Neuronal stem cell (in vitro differentiated cells): Measurements from ENCODE around the gene EXOSC5.
"Not testable (repeated sequence)": the region's sequence is repeated elsewhere in the genome, so short reads cannot be mapped to it uniquely, and the experiment has no call there.

Experiments
- DNase-seq: peaks from one replicate; pipeline ENCODE4 v3.0.0-alpha.2; 2013; ENCODE audit warnings: low spot score
- H2AFZ ChIP-seq: one replicate; pipeline ENCODE4 v1.6.1; 2013; ENCODE audit warnings: mild to moderate bottlenecking, low read length, inconsistent platforms
- H2AK5ac ChIP-seq: 2 replicates; pipeline ENCODE4 v1.6.1; 2013; ENCODE audit warnings: low read depth, mild to moderate bottlenecking, inconsistent platforms, low read length, moderate library complexity, mixed read lengths
- H2BK120ac ChIP-seq: 2 replicates; pipeline ENCODE4 v1.6.1; 2013; ENCODE audit warnings: low read depth, mild to moderate bottlenecking, inconsistent platforms, low read length, moderate library complexity, mixed read lengths
- H2BK12ac ChIP-seq: one replicate; pipeline ENCODE4 v1.6.1; 2013; ENCODE audit warnings: low read length, inconsistent platforms
- H2BK15ac ChIP-seq: 2 replicates; pipeline ENCODE4 v1.6.1; 2013; ENCODE audit warnings: mild to moderate bottlenecking, low read length, inconsistent platforms, mixed read lengths
- H2BK5ac ChIP-seq: one replicate; pipeline ENCODE4 v1.6.1; 2013; ENCODE audit warnings: inconsistent platforms, mild to moderate bottlenecking, low read length, moderate library complexity
- H3K14ac ChIP-seq: one replicate; pipeline ENCODE4 v1.6.1; 2013; ENCODE audit warnings: low read length, inconsistent platforms
- H3K18ac ChIP-seq: 2 replicates; pipeline ENCODE4 v1.6.1; 2013; ENCODE audit warnings: low read length, inconsistent platforms
- H3K23ac ChIP-seq: 2 replicates; pipeline ENCODE4 v1.6.1; 2013; ENCODE audit warnings: low read depth, mild to moderate bottlenecking, mixed read lengths, low read length, inconsistent platforms; ENCODE audit not compliant: poor library complexity
- H3K27ac ChIP-seq: replicated peaks from 3 replicates; pipeline ENCODE4 v1.5.1; 2013; ENCODE audit warnings: low read length, inconsistent platforms
- H3K27me3 ChIP-seq, 3 experiments: 2 replicates each; pipeline ENCODE4 v1.6.1; 2013; ENCODE audit warnings: low read length in 3 of 3, mild to moderate bottlenecking in 2 of 3, inconsistent platforms in 1 of 3, low read depth in 1 of 3, mixed read lengths in 1 of 3, moderate library complexity in 1 of 3; ENCODE audit not compliant: control insufficient read depth in 3 of 3, insufficient read depth in 3 of 3
- H3K36me3 ChIP-seq, 2 donors: replicated peaks in 1 of 2; 2 replicates each; pipeline ENCODE4 v1.6.1; 2013; ENCODE audit warnings: low read length in 2 of 2; ENCODE audit not compliant: control insufficient read depth in 2 of 2, insufficient read depth in 2 of 2
- H3K4ac ChIP-seq: 2 replicates; pipeline ENCODE4 v1.6.1; 2013; ENCODE audit warnings: inconsistent platforms, mild to moderate bottlenecking, low read length, moderate library complexity
- H3K4me1 ChIP-seq, 2 donors: 1 replicate in 1 of 2; 2 replicates in 1 of 2; pipeline ENCODE4 v1.6.1; 2013; ENCODE audit warnings: low read length in 2 of 2, low read depth in 1 of 2; ENCODE audit not compliant: control insufficient read depth in 2 of 2, insufficient read depth in 1 of 2
- H3K4me2 ChIP-seq: one replicate; pipeline ENCODE4 v1.6.1; 2013; ENCODE audit warnings: mild to moderate bottlenecking, low read length, inconsistent platforms; ENCODE audit not compliant: insufficient read depth, poor library complexity, severe bottlenecking
- H3K4me3 ChIP-seq, 2 donors: 2 replicates each; pipeline ENCODE4 v1.5.1; 2013; ENCODE audit warnings: low read length in 2 of 2, mild to moderate bottlenecking in 2 of 2, inconsistent platforms in 1 of 2, moderate library complexity in 1 of 2
- H3K79me1 ChIP-seq: one replicate; pipeline ENCODE4 v1.6.1; 2013; ENCODE audit warnings: low read depth, mild to moderate bottlenecking, inconsistent platforms, low read length, moderate library complexity
- H3K9ac ChIP-seq: one replicate; pipeline ENCODE4 v1.6.1; 2013; ENCODE audit warnings: mild to moderate bottlenecking, low read depth, low read length, inconsistent platforms; ENCODE audit not compliant: poor library complexity
- H3K9me3 ChIP-seq, 2 donors: replicated peaks in 1 of 2; 2 replicates each; pipeline versions ENCODE3 to v1.6.1; 2013; ENCODE audit warnings: low read length in 2 of 2, mild to moderate bottlenecking in 2 of 2, inconsistent platforms in 1 of 2, low read depth in 1 of 2, mixed read lengths in 1 of 2, moderate library complexity in 1 of 2; ENCODE audit not compliant: control insufficient read depth in 2 of 2, insufficient read depth in 1 of 2
- H4K8ac ChIP-seq: one replicate; pipeline ENCODE4 v1.6.1; 2013; ENCODE audit warnings: low read depth, mild to moderate bottlenecking, inconsistent platforms, low read length, moderate library complexity
- H4K91ac ChIP-seq: one replicate; pipeline ENCODE4 v1.6.1; 2013; ENCODE audit warnings: low read length, low read depth, mild to moderate bottlenecking, inconsistent platforms; ENCODE audit not compliant: poor library complexity
- WGBS, 2 donors: extraction: QIAGEN DNeasy Blood & Tissue Kit; methylation state at CpG; one replicate each; pipeline ENCODE4 v1.1.7; 2013; ENCODE audit warnings: missing lambda C conversion rate in 2 of 2, mixed read lengths in 1 of 2; ENCODE audit not compliant: insufficient read length in 2 of 2, insufficient replicate concordance in 1 of 2; ENCODE audit errors: extremely low coverage in 2 of 2; 5-methylcytosine and 5-hydroxymethylcytosine counted together

EXOSC5 gene

DNA sequence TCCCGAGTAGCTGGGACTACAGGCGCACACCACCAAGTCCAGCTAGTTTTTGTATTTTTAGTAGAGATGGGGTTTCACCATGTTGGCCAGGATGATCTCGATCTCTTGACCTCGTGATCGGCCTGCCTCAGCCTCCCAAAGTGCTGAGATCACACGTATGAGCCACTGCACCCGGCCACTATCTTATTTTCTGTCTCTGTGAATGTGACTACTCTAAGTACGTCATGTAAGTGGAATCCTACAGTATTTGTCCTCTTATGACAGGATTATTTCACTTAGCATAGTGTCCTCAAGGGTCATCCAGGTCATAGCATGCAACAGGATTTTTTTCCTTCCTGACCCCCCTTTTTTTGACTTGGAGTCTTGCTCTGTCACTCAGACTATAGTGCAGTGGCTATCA, 25.6 kb downstream of the EXOSC5 start:
- Histone ChIP-seq H2BK15ac (no peak overlapping the region), H3K27ac (no peak overlapping the region), H2BK120ac (no peak overlapping the region), H3K18ac (no peak overlapping the region), H3K4me3 (no peak overlapping the region), H2BK12ac (no peak overlapping the region), H4K8ac (no peak overlapping the region), H3K4ac (no peak overlapping the region), H3K9ac (no peak overlapping the region), H4K91ac (no peak overlapping the region), H3K4me1 (peaks cover 0 to 2% of the 10 kb centered on the region in 2 donors), H2BK5ac (no peak overlapping the region), H2AFZ (no peak overlapping the region), H3K27me3 (no peaks in the 10 kb centered on the region), H3K9me3 (no peaks in the 10 kb centered on the region), H3K4me2 (no peak overlapping the region), H2AK5ac (no peak overlapping the region), H3K14ac (no peak overlapping the region), H3K79me1 (peaks cover 1% of the 10 kb centered on the region), H3K36me3 (peaks cover 0 to 8% of the 10 kb centered on the region in 2 donors), H3K23ac (no peak overlapping the region)
- no CpG with 5 or more reads among the region's 8 CpGs for WGBS, 2 donors
- no peak for DNase-seq

DNA sequence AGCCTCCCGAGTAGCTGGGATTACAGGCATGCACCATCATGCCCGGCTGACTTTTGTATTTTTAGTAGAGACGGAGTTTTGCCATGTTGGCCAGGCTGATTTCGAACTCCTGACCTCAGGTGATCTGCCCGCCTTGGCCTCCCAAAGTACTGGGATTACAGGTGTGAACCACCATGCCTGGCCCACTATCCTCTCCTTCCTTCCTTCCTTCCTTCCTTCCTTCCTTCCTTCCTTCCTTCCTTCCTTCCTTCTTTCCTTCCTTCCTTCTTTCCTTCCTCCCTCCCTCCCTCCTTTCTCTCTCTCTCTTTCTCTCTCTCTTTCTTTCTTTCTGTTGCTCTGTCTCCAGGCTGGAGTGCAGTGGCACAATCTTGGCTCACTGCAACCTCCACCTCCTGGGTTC, 26.0 kb downstream of the EXOSC5 start:
- no CpG with 5 or more reads among the region's 5 CpGs for WGBS, 2 donors
- H3K9ac ChIP-seq, H2AFZ ChIP-seq, H3K4ac ChIP-seq, H2BK5ac ChIP-seq, H4K91ac ChIP-seq, H4K8ac ChIP-seq, H3K4me3 ChIP-seq, H3K4me1 ChIP-seq, DNase-seq, H2BK15ac ChIP-seq, H2AK5ac ChIP-seq, H3K27me3 ChIP-seq, H3K18ac ChIP-seq, H2BK120ac ChIP-seq, H3K14ac ChIP-seq, H2BK12ac ChIP-seq, H3K9me3 ChIP-seq, H3K23ac ChIP-seq, H3K79me1 ChIP-seq, H3K27ac ChIP-seq, H3K4me2 ChIP-seq: not testable (repeated sequence)
- H3K36me3 ChIP-seq = peaks cover 0 to 11% of the 10 kb centered on the region in 2 donors

DNA sequence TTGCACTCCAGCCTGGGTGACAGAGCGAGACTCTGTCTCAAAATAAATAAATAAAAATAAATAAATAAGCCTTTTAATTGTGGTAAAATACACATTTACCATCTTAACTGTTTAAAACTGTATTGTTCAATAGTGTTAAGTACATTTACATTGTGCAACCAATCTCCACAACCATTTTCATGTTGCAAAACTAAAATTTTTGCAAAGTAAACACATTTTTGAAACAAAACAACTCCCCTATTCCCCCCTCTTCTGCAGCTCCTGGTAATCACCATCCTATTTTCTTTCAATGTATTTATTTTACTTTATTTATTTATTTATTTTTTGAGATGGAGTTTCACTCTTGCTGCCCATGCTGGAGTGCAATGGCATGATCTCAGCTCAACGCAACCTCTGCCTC, 27.4 kb downstream of the EXOSC5 start:
- no peak overlapping the region for H3K9ac ChIP-seq
- H2BK15ac ChIP-seq = no peak overlapping the region
- no peak overlapping the region for H3K14ac ChIP-seq
- H3K23ac ChIP-seq = no peak overlapping the region
- WGBS, 2 donors = no CpG with 5 or more reads among the region's 2 CpGs
- H3K36me3 ChIP-seq = peaks cover 0 to 8% of the 10 kb centered on the region in 2 donors
- no peak overlapping the region for H3K4ac ChIP-seq
- no peaks in the 10 kb centered on the region for H3K9me3 ChIP-seq
- H2BK12ac ChIP-seq = no peak overlapping the region
- no peak overlapping the region for H4K91ac ChIP-seq
- no peak overlapping the region for H2BK5ac ChIP-seq
- no peaks in the 10 kb centered on the region for H3K4me1 ChIP-seq
- no peak overlapping the region for H4K8ac ChIP-seq
- no peak overlapping the region for H3K27ac ChIP-seq
- H3K27me3 ChIP-seq = no peaks in the 10 kb centered on the region
- DNase-seq = no peak
- no peak overlapping the region for H2BK120ac ChIP-seq
- peaks cover 8% of the 10 kb centered on the region for H3K79me1 ChIP-seq
- H3K18ac ChIP-seq = no peak overlapping the region
- no peak overlapping the region for H2AK5ac ChIP-seq
- H2AFZ ChIP-seq = no peak overlapping the region
- H3K4me3 ChIP-seq = no peak overlapping the region
- H3K4me2 ChIP-seq = no peak overlapping the region

DNA sequence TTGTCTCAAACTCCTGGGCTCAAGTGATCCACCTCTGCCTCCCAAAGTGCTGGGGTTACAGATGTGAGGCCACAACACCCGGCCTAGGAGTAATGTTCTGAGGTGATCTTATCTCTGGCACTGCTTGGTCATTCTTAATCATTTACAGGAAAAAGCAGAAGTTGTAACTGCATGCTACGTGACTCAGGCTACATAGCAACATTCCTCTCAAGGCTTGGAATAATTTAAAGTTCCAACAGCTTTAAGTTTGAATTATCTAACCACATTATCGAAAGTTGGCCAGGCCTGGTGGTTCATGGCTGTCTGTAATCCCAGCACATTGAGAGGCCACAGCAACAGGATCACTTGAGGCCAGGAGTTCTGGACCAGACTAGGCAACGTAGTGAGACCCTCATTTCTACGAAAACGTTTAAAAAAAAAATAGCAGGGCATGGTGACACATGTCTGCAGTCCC, 29.3 kb downstream of the EXOSC5 start:
- Histone ChIP-seq H2BK15ac (no peak overlapping the region), H3K27me3 (no peaks in the 10 kb centered on the region), H3K4ac (no peak overlapping the region), H3K36me3 (peaks cover 0 to 8% of the 10 kb centered on the region in 2 donors), H3K9me3 (no peaks in the 10 kb centered on the region), H4K8ac (no peak overlapping the region), H3K9ac (no peak overlapping the region), H4K91ac (no peak overlapping the region), H3K4me3 (no peak overlapping the region), H3K14ac (no peak overlapping the region), H2AFZ (no peak overlapping the region), H2BK120ac (no peak overlapping the region), H3K27ac (no peak overlapping the region), H3K79me1 (peaks cover 8% of the 10 kb centered on the region), H2BK5ac (no peak overlapping the region), H3K18ac (no peak overlapping the region), H3K23ac (no peak overlapping the region), H2AK5ac (no peak overlapping the region), H3K4me2 (no peak overlapping the region), H3K4me1 (peaks cover 4 to 5% of the 10 kb centered on the region in 2 donors), H2BK12ac (no peak overlapping the region)
- DNase-seq = no peak
- WGBS, 2 donors = no CpG with 5 or more reads among the region's 6 CpGs
